SH-SY5Y (cell line): ENCODE measurements around the gene ZFP1.

ENCODE experiments used
- GATA2 ChIP-seq: IDR thresholded peaks from 2 replicates; pipeline ENCODE4 v1.6.1; 2011; ENCODE audit warnings: mild to moderate bottlenecking, low read depth, low read length
- GATA3 ChIP-seq: IDR thresholded peaks from 2 replicates; pipeline ENCODE4 v1.6.1; 2011; ENCODE audit warnings: low read depth, mild to moderate bottlenecking, low read length, moderate library complexity

The ZFP1 gene

DNA sequence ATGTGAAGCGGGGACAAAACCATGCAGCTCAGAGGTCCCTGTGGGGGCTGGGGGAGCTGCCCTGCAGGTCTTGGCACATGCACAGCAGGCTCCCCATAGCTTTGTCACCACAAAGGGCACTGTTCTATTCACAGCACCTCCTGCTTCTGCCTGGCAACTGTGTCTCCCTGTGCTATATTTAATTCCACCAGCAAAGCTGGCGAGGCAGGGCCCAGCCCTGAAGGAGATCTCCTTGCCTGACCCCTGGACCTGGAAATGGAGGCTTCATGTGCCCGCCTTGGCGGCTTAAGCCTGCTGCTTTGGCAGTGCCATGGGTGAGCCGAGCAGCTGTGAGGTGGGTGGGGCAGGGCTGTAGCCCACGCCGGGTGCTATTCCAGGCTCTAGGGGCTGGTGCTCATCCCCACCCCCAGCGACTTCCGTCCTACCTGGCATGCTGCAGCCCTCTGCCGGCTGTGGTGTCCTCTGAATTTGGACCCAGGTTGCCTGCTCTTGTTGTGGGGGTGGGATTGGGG, 38.5 kb upstream of the ZFP1 start:
- no peak for TF ChIP-seq GATA3
- no peak for TF ChIP-seq GATA2

DNA sequence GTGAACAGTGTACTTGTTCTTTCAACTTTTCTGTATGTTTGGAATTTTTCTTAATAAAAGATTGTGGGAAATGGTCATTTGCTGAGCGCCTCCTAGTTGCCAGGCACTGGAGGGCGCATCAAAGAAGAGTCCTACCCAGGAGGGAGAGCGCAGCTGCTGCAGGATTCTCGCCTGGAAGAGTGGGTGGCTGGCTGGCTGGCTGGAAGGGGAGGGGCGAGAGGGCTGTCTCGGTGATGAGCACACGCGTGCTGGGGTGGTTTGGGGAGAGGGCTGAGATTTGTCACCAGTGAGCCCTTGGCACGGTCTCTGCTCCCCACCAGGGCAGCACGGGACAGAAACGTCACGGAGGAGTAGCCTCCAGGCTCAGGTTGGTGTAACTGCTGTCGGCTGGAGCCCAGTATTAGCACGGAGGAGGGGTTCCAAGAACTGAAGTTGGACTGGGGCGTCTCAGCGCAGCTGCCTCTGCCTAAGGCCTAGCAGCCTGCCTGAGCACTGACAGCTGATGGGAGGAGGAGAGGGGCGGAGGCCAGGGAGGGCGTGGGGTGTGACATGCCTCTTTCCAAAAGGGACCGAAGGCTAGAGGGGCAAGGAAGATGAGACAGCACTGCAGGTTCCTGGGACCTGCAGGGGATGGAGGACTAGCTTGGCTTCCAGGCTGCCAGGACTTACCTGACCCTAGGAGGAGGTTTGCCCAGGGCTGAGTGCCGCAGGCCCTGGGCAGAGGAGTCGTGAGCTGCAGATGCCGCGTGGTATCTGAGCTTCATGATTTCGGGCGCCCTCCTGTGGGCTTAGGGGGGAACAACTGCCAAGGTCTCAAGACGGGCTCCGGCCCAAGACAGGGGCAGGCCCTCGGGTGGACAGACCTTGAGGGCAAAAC, 37.4 kb upstream of the ZFP1 start:
- TF ChIP-seq GATA2 (no peak), GATA3 (no peak)

DNA sequence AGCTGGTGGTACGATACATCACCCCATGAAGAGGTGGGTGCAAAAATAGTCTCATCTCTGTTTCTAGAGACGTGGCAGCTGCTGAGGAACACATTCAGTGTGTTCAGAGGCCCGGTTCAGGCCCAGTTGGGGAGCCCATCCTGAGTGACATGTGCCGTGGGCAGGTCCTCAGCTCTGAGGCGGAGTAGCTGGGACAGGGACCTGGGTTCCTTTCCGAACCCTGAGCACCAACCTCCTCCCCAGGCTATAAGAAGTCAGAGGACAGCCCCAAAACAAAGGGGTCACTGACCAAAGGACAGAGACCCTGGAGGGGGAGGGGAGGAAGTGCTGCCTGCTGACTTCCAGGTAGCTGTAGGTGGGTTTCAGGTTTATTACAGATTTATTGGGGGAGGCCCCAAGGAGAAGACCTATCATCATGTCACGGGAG, 36.8 kb upstream of the ZFP1 start:
- no peak for TF ChIP-seq GATA2

DNA sequence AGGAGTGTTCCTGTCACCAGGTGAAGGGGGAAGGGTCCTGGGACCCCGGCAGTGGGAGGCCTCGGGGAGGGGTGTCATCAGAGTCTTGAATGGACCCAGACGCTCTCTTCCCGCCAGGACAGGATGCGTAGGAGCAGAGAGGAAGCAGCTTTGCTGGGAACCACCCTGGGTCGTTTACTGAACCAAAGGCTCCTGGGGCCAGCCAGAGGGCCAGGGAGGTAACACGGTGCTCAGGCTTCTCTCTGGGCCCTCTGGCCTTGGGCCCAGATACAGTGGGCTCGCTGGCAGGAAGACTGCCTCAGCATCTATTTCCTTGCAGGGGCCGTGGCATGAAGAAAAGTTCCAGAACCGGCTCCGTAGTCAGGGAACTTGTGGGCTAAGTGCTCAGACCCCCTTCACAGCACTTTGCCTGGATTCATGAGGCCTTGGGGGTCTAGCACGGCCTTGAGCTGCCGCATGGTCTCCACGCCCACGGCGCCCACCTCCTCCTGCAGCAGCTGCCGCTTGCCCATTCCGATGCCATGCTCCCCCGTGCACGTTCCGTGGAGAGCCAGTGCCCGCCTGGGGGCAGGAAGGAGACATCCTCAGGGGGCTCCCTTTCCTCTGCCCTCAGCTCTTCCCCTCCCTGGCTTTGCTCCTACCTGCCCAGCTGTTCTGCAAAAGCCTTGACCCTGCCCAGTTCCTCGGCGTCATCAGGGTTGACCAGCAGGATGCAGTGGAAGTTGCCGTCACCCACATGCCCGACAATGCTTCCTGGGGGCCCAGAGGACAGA, 36.2 kb upstream of the ZFP1 start:
- TF ChIP-seq GATA3 (no peak), GATA2 (no peak)

DNA sequence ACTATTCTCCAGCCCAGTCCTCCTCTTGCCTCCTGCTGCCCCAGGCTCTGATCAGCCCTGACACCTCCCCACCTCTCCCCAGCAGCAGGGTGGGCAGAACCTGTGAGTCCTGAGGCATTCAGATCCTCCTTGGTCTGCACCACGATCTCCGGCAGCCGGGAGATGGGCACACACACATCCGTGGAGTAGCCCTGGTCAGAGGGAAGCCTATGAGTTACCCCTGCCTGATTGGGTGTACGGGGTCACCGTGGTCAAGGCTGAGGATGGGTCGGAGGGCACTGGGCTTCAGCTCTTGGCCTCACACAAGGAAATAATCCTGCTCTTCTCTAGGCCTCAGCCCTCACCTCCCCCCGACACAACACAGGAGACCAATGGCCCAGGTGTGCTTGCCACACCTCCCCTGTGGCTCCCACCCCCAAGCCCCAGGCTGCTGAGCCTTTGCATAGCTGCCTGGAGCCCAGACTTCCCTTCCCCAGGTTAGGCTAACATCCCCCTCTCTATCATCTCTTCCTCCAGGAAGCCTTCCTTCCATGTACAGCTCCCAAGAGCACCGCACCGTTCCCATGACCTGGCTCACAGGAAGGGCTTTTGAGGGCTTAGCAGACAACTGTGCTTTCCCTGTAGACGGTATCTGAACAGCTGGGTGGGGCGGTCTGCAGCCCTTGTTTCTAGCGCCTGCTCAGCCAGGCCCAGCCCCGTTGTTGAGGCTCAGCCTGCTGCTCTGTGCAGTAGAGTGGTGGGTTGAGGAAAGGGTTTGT, 35.4 kb upstream of the ZFP1 start:
- TF ChIP-seq GATA2 (no peak), GATA3 (no peak)

DNA sequence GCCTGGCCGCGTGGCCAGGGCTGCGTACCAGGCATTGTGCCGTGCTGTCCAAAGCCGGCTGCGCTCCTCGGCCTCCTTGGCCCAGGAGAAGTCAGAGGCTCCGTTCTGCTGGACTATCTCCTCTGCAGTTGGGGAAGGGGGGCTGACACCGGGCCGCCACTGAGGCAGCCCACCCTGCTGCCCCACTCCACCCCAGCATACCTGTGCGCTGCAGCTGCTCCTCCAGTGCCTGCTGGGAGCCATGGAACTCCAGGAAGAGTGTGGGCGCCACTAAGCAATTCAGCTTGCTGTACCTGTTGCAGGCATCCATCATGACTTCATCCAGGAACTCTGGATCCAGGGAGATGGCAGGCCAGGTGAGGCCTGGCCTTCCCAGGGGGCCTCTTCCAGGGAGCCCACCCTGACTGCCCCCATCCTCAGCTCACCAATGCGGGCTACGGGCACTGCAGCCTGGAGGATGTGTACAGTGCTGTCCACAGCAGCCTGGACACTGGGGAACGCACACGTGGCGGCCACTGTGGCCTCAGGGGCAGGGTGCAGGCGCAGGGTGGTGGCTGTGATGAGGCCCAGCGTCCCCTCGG, 34.7 kb upstream of the ZFP1 start:
- TF ChIP-seq GATA3 (no peak), GATA2 (no peak)

DNA sequence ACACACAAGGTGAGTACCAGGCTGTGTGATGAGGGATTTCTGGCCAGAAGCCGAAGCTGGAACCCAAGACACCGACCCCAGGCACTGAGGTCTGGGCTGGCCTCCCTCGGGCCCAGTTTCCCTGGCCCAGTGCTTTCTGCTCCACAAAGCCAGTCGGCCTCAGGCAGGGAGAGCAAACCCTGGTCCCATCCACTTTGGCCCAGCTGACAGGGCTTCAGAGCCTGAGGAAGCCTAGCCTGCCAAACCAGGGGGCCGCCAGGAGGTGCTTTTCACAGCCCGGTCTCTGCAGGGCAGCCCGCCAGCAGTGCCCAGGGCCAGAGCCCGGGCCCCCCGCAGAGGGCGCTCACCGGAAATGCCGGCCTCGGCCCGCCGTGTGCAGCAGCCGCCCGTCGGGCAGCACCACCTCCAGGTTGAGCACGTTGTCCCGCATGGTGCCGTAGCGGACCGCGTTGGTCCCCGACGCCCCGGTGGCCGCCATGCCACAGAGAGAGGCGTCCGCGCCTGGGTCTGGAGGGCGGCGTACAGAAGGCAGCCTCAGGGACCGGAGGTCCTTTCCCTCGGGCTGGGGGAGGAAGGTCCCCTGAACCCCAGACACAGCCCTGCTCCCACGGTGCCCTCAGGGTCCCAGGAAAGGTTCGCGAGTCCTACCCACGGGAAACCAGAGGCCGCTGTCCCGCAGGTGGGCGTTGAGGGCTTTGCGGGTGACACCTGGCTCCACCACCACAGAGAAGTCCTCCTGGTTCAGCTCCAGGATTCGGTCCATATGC, 34.0 kb upstream of the ZFP1 start:
- TF ChIP-seq GATA3, result no peak
- TF ChIP-seq GATA2, result no peak

DNA sequence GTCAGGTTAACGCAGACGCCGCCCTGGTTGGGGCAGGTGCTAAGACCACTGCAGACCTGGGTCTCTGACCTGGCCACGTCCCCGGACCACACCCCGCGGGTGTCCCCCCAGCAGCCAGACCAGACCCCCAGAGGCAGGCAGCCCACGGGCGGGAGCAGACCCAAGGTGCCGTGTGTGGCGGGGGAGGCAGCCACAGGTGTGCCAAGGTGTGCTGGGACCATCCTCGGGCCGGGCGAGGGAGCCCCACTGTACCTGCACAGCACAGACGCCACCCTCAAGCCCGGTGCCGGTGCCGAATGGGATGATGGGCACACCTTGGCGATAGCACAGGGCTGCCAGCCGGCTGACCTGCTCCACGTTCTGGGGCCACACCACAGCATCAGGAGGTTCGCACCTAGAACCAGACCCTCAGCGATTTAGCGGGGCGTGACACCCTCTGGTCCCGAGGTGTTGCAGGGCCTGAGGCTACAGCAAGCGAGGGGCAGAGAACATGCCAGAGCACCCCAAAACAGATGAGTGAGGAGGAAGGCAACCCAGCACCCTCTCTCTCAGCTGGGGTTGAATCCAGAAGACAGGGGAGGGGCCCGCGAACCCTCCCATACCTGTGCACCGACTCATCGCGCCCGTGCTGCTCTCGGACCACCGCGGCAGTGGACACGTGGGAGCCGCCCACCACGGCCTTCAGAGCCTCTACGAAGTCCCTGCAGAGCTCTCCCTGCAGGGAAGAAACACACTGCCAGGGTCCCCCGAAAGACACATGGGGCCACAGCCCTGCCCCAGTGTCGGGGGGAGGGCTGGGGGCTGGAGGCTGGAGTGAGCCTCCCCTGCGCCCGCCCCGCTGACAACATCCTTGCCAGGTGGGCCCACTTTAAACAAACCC, 33.1 kb upstream of the ZFP1 start:
- TF ChIP-seq GATA3 (no peak), GATA2 (no peak)

DNA sequence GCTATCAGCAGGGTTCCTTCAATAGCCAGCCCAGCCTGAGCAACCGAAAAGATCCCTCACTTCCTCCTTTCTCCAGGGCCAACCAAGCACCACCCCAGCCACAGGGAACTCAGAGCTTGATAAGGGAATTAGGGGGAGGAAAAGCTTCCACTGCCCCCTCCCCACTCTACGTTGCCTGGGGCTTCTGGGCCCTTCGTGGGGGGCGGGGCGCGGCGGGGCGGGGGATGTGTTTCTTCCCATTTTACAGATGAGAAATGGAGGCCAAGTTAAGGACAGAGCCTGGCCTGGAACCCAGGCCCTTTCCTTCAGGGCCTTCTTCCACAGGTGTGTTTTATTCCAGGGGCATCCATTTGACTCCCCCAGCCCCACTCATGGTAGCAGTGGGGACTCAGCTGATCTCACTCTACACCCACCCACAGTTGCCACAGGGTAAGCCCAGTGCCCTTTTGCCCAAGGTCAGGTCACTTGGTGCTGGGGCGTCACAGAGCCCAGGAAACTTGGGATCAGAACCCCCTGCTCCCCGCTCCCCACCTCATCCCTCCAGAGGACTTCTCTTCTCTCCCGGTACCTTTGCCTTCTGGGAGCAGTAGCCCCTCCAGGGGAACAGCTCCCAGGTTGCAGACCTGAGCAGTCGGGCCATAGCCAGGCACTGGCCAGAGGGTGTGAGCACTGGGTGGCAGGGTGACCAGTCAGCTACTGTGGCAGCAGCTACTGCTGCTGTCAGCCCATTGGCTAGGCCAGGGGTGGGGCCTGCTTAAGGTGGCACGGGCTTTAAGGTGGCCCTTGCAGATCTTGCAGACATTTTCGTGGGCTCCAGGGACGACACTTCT, 32.0 kb upstream of the ZFP1 start, which contains the start of gene LDHD:
TSS of gene LDHD (minus strand) at position 700 of the 830 bp plus-strand sequence. CDS start at position 640, 60 bp downstream.
- TF ChIP-seq GATA3, result no peak
- no peak for TF ChIP-seq GATA2

DNA sequence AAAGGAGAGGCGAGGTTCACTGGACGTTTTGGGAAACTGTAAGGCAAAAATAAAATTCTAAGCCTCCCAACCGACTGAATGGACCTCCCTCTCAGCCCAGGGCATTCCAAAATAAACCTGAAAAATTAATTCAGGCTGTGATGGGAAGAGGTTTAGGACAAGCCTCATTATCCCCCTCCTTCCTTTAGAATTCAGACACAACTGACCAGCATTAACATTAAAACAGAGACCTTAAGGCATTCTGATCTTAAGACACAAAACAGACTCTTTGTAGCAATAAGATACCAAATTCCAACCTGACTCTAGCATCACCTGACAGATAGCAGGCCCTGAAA, 31.4 kb upstream of the ZFP1 start:
- no peak for TF ChIP-seq GATA2

DNA sequence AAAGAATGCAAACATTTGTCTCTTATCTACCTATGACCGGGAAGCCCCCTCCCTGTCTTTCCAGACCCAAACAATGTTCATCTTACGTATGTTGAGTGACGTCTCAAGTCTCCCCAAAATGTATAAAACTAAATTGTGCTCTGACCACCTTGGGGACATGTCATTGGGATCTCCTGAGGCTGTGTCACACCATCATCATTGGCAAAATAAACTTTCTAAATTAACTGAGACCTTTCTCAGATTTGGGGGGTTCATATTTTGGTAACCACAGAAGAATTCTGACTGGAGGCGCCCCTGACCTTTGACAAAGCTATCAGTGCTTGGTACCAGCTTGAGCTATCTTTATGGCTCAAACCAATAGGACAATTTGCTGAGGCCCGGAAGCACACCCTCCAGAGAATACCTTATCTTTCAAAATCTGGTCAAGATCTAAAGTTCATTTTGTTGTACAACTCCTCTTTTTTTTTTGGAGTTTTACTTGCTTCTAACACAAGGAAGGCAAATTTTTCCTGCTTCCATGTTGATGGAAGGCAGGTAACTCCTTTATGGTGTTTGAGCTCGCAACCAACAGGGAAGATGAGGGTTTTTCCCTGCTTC, 29.3 kb upstream of the ZFP1 start:
- TF ChIP-seq GATA2, result no peak
